HEK293 (cell line): ENCODE data around the gene CTNNB1.

Source experiments
- EGR2 ChIP-seq: fragments of 450-650 bp; formaldehyde crosslinking; IDR thresholded peaks from 2 replicates; pipeline ENCODE4 v1.5.1; 2016; ENCODE audit warnings: low read depth, missing biosample characterization, missing genetic modification characterization
- REPIN1 ChIP-seq: fragments of 450-650 bp; formaldehyde crosslinking; IDR thresholded peaks from 2 replicates; pipeline ENCODE4 v1.5.1; 2017; ENCODE audit warnings: missing biosample characterization, missing genetic modification characterization, low read depth

GRCh38 chr3:41202075-41202833 lies 2.9 kb downstream of the CTNNB1 start:
- TF ChIP-seq REPIN1 (tag by site-specific recombination) = no peak
- TF ChIP-seq EGR2 (tag by site-specific recombination) = no peak
